ENCODE data around the gene ZNF837.

ZNF837 gene

DNA sequence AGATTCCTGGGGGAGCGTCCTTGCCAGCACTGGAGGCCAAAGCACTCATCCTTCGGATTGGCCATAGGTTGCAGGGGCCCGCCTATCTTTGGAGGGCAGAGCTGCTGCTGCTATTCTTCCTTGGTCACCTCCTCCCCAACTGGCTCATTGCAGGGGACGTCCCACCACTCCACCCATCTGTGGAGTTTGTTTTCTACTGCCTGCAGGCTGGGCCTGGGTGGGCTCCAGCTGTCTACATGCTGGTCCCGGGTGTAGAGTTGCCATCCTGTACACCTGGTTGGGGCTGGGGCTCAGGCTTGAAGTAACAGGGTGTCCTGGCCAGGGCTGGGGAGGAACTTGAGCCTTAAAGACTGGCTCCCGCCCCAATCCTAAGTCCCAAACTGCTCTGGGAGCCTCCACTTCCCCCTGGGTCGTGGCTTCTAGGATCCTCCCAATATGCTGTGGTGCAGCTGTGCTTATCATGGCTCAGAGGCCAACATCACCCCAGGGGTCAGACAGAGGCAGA, 16.8 kb upstream of the ZNF837 start:
- Histone ChIP-seq H3F3A (ENCODE audit: control insufficient read depth, insufficient read depth) (peaks cover 28% of the 10 kb centered on the region), H3K4me1 (ENCODE audit: control insufficient read depth, low read length) (peaks cover 16% of the 10 kb centered on the region), H3K27ac (ENCODE audit: low read depth, low read length) (no peak overlapping the region), H3K27me3 (ENCODE audit: control insufficient read depth, low read length) (no peaks in the 10 kb centered on the region), H3K9me3 (ENCODE audit: control insufficient read depth, insufficient read depth, low read length) (no peaks in the 10 kb centered on the region), H3K9me2 (replicated peaks; ENCODE audit: control insufficient read depth, low read length) (no peaks in the 10 kb centered on the region), H3K79me2 (ENCODE audit: control insufficient read depth, low read length) (peaks cover 7% of the 10 kb centered on the region), H4K20me1 (ENCODE audit: control insufficient read depth, insufficient read depth, low read depth, low read length) (0 out of 2 replicates have a peak, but pooled peaks cover 2% of the 10 kb centered on the region), H3K36me3 (ENCODE audit: control insufficient read depth, low read length) (peaks cover 31% of the 10 kb centered on the region), H3K4me3 (ENCODE audit: low read length) (no peak overlapping the region), H3K4me2 (ENCODE audit: low read length) (no peak overlapping the region)
- TF ChIP-seq, protein P1, sequence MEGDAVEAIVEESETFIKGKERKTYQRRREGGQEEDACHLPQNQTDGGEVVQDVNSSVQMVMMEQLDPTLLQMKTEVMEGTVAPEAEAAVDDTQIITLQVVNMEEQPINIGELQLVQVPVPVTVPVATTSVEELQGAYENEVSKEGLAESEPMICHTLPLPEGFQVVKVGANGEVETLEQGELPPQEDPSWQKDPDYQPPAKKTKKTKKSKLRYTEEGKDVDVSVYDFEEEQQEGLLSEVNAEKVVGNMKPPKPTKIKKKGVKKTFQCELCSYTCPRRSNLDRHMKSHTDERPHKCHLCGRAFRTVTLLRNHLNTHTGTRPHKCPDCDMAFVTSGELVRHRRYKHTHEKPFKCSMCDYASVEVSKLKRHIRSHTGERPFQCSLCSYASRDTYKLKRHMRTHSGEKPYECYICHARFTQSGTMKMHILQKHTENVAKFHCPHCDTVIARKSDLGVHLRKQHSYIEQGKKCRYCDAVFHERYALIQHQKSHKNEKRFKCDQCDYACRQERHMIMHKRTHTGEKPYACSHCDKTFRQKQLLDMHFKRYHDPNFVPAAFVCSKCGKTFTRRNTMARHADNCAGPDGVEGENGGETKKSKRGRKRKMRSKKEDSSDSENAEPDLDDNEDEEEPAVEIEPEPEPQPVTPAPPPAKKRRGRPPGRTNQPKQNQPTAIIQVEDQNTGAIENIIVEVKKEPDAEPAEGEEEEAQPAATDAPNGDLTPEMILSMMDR (IDR thresholded peaks at IDR 0.05; ENCODE audit: low read depth, low read length, poor library complexity, severe bottlenecking), result no peak
- no peak for TF ChIP-seq EZH2phosphoT487 (IDR thresholded peaks at IDR 0.05; ENCODE audit: borderline replicate concordance, low read length)

DNA sequence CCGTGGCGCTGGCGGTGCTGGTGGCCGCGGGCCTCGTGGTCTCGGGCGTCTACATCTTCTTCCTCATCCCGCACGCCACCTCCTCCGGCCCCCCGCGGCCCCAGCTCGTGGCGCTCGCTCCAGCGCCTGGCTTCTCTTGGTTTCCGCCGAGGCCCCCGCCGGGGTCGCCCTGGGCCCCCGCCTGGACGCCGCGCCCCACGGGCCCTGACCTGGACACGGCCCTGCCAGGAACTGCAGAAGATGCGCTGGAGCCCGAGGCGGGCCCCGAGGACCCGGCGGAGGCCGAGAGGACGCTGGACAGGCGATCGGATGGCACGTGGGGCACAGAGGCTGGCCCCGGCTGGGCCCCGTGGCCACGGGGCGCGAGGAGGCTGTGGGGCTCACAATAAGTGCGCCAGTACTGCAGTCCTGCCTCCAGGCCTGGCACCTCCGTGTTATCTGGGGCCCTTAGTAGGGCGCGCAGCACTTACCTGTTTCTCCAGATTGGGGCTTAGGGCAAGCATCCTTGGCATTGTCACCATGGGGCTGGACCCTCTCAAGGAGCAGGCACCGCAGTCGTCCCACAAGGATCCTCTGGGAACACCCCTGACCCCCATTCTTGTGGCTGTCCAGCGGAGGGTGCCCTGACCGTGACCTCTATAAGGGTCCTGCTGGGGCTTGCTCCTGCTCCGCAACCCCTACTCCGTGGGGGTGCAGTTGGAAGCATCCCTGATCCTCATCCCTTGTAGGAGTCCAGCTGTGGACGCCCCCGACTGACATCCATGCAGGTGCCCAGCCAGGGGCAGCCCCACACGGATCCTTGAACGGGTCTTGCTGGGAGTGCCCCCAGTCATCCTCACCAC, 16.1 kb upstream of the ZNF837 start:
- Histone ChIP-seq H3K4me2 (ENCODE audit: low read length) (no peak overlapping the region), H3K27ac (ENCODE audit: low read depth, low read length) (no peak overlapping the region), H3K4me3 (ENCODE audit: low read length) (no peak overlapping the region), H3K36me3 (ENCODE audit: control insufficient read depth, low read length) (peaks cover 38% of the 10 kb centered on the region), H3K4me1 (ENCODE audit: control insufficient read depth, low read length) (peaks cover 9% of the 10 kb centered on the region), H3F3A (ENCODE audit: control insufficient read depth, insufficient read depth) (peaks cover 32% of the 10 kb centered on the region), H3K9me3 (ENCODE audit: control insufficient read depth, insufficient read depth, low read length) (no peaks in the 10 kb centered on the region), H3K79me2 (ENCODE audit: control insufficient read depth, low read length) (peaks cover 7% of the 10 kb centered on the region), H3K9me2 (replicated peaks; ENCODE audit: control insufficient read depth, low read length) (no peaks in the 10 kb centered on the region), H4K20me1 (ENCODE audit: control insufficient read depth, insufficient read depth, low read depth, low read length) (0 out of 2 replicates have a peak, but pooled peaks cover 2% of the 10 kb centered on the region), H3K27me3 (ENCODE audit: control insufficient read depth, low read length) (no peaks in the 10 kb centered on the region)
- TF ChIP-seq, protein P1 (IDR thresholded peaks at IDR 0.05; ENCODE audit: low read depth, low read length, poor library complexity, severe bottlenecking), result no peak
- no peak for TF ChIP-seq EZH2phosphoT487 (IDR thresholded peaks at IDR 0.05; ENCODE audit: borderline replicate concordance, low read length)

DNA sequence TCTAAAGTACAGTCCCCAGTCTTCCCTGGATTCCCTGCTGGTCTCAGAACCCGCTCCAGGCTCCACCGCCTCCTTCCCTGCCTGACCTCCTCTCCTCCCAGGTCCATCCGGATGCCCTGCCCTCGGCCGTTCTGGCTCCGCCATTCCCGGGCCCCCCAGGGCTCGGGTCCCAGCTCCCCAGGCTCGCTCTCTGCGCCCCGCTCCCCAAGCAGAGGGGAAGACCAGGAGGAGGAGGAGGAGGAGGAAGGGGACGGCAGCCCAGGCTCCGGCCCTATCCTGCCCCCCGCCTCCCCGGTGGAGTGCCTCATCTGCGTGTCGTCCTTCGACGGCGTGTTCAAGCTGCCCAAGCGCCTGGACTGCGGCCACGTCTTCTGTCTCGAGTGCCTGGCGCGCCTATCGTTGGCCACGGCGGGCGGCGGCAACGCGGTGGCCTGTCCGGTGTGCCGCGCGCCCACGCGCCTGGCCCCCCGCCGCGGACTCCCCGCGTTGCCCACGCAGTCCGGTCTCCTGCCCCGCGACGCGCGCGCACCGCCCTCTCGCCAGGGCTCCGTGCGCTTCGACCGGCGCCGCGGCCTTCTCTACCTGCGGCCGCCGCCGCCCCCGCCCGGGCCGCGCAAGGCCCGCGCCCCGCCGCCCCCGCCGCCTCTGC, 15.3 kb upstream of the ZNF837 start:
- Histone ChIP-seq H3K4me3 (ENCODE audit: low read length) (no peak overlapping the region), H3K9me2 (replicated peaks; ENCODE audit: control insufficient read depth, low read length) (no peaks in the 10 kb centered on the region), H3K27me3 (ENCODE audit: control insufficient read depth, low read length) (no peaks in the 10 kb centered on the region), H4K20me1 (ENCODE audit: control insufficient read depth, insufficient read depth, low read depth, low read length) (0 out of 2 replicates have a peak, but pooled peaks cover 2% of the 10 kb centered on the region), H3K36me3 (ENCODE audit: control insufficient read depth, low read length) (peaks cover 46% of the 10 kb centered on the region), H3F3A (ENCODE audit: control insufficient read depth, insufficient read depth) (peaks cover 35% of the 10 kb centered on the region), H3K4me1 (ENCODE audit: control insufficient read depth, low read length) (peaks cover 9% of the 10 kb centered on the region), H3K9me3 (ENCODE audit: control insufficient read depth, insufficient read depth, low read length) (no peaks in the 10 kb centered on the region), H3K79me2 (ENCODE audit: control insufficient read depth, low read length) (peaks cover 9% of the 10 kb centered on the region), H3K4me2 (ENCODE audit: low read length) (no peak overlapping the region), H3K27ac (ENCODE audit: low read depth, low read length) (no peak overlapping the region)
- TF ChIP-seq EZH2phosphoT487 (IDR thresholded peaks at IDR 0.05; ENCODE audit: borderline replicate concordance, low read length), result no peak
- TF ChIP-seq, protein P1 (IDR thresholded peaks at IDR 0.05; ENCODE audit: low read depth, low read length, poor library complexity, severe bottlenecking), result no peak
